ENCODE data around the gene SPINK1.
"Not testable (repeated sequence)": the region's sequence is repeated elsewhere in the genome, so short reads cannot be mapped to it uniquely, and the experiment has no call there.

The SPINK1 gene

GRCh38 chr5:147831465-147831864 lies at the start of gene SPINK1:
TSS of gene SPINK1 (minus strand) at chr5:147831671. CDS start at chr5:147831577, 94 bp downstream.
- DNase-seq (ENCODE audit: low read depth in 2 of 2), result no peak

- no peak for DNase-seq (ENCODE audit: low read depth in 2 of 2)
These were observed 49.0 kb upstream of the SPINK1 start for GRCh38 chr5:147880487-147880886.

GRCh38 chr5:147879784-147880183 lies 48.3 kb upstream of the SPINK1 start:
- no peak for DNase-seq (ENCODE audit: low read depth in 2 of 2)

- DNase-seq (ENCODE audit: low read depth in 2 of 2), result no peak
These were observed 46.7 kb upstream of the SPINK1 start, which contains the start of gene SCGB3A2 for GRCh38 chr5:147878066-147878759. TSS of gene SCGB3A2 (plus strand) at chr5:147878711. CDS start at chr5:147878804, 93 bp downstream.

GRCh38 chr5:147876626-147877025 lies 45.2 kb upstream of the SPINK1 start:
- DNase-seq (ENCODE audit: low read depth in 2 of 2), result no peak

GRCh38 chr5:147876141-147876540 lies 44.7 kb upstream of the SPINK1 start:
- no peak for DNase-seq (ENCODE audit: low read depth in 2 of 2)

- DNase-seq (ENCODE audit: low read depth in 2 of 2), result no peak
These were observed 43.5 kb upstream of the SPINK1 start for GRCh38 chr5:147874910-147875367.

- DNase-seq (ENCODE audit: low read depth in 2 of 2), result not testable (repeated sequence)
These were observed 42.8 kb upstream of the SPINK1 start for GRCh38 chr5:147874118-147874875.

- not testable (repeated sequence) for DNase-seq (ENCODE audit: low read depth in 2 of 2)
These were observed 41.4 kb upstream of the SPINK1 start for GRCh38 chr5:147872744-147873435.

GRCh38 chr5:147871980-147872549 lies 40.6 kb upstream of the SPINK1 start:
- not testable (repeated sequence) for DNase-seq (ENCODE audit: low read depth in 2 of 2)

GRCh38 chr5:147869892-147870291 lies 38.4 kb upstream of the SPINK1 start:
- DNase-seq (ENCODE audit: low read depth in 2 of 2), result not testable (repeated sequence)

GRCh38 chr5:147869112-147869511 lies 37.6 kb upstream of the SPINK1 start:
- no peak for DNase-seq (ENCODE audit: low read depth in 2 of 2)

- DNase-seq (ENCODE audit: low read depth in 2 of 2), result no peak
These were observed 32.1 kb upstream of the SPINK1 start for GRCh38 chr5:147863454-147864158.

- DNase-seq (ENCODE audit: low read depth in 2 of 2), result no peak
These were observed 29.2 kb upstream of the SPINK1 start for GRCh38 chr5:147860641-147861025.

GRCh38 chr5:147859962-147860640 lies 28.6 kb upstream of the SPINK1 start:
- no peak for DNase-seq (ENCODE audit: low read depth in 2 of 2)

GRCh38 chr5:147858565-147858964 lies 27.1 kb upstream of the SPINK1 start:
- DNase-seq (ENCODE audit: low read depth in 2 of 2), result no peak

- peak in 1 of 2 donors; percentile 21 for DNase-seq (ENCODE audit: low read depth in 2 of 2)
These were observed 26.0 kb upstream of the SPINK1 start for GRCh38 chr5:147857302-147858129.

GRCh38 chr5:147856801-147857200 lies 25.3 kb upstream of the SPINK1 start:
- DNase-seq (ENCODE audit: low read depth in 2 of 2), result no peak

- no peak for DNase-seq (ENCODE audit: low read depth in 2 of 2)
These were observed 24.3 kb upstream of the SPINK1 start for GRCh38 chr5:147855774-147856069.
